OCI-LY3 (cell line): ENCODE results near the gene IFIT1.

Source experiments
- CTCF ChIP-seq: fragments of 200-600, 300-600 bp; sonication (generic); IDR thresholded peaks from 2 replicates; pipeline ENCODE4 v1.5.1; 2014; ENCODE audit warnings: antibody characterized with exemption, low read length, low read depth
- EZH2phosphoT487 ChIP-seq: fragments of 200-600 bp; shearing (Covaris generic); IDR thresholded peaks from 2 replicates; pipeline ENCODE4 v1.6.1; 2018; ENCODE audit warnings: antibody characterized with exemption, mixed run types, low read depth

GRCh38 chr10:89360157-89360556, 32.3 kb upstream of the IFIT1 start:
- TF ChIP-seq CTCF (no peak), EZH2phosphoT487 (no peak)
